NCI-H510A (cell line): Measurements from ENCODE around the gene PGLYRP4.
"Not testable (repeated sequence)": the region's sequence is repeated elsewhere in the genome, so short reads cannot be mapped to it uniquely, and the experiment has no call there.

Experiments used
- DNase-seq: peaks from one replicate; lab custom pipeline; 2025; lab: John Stamatoyannopoulos, UW

PGLYRP4 gene

GRCh38 chr1:153337980-153338853, 10.4 kb downstream of the PGLYRP4 start:
- no peak for DNase-seq

GRCh38 chr1:153336650-153337049, 12.0 kb downstream of the PGLYRP4 start:
- DNase-seq = no peak

- no peak for DNase-seq
These were observed 14.7 kb downstream of the PGLYRP4 start for GRCh38 chr1:153333902-153334301.

- DNase-seq = no peak
These were observed 23.7 kb downstream of the PGLYRP4 start for GRCh38 chr1:153324912-153325311.

- no peak for DNase-seq
These were observed 26.1 kb downstream of the PGLYRP4 start for GRCh38 chr1:153322568-153322967.

- not testable (repeated sequence) for DNase-seq
These were observed 30.5 kb downstream of the PGLYRP4 start for GRCh38 chr1:153318145-153318544.

GRCh38 chr1:153316013-153316412, 32.6 kb downstream of the PGLYRP4 start:
- DNase-seq = not testable (repeated sequence)

- not testable (repeated sequence) for DNase-seq
These were observed 34.3 kb downstream of the PGLYRP4 start for GRCh38 chr1:153314388-153314787.

GRCh38 chr1:153313288-153313687, 35.4 kb downstream of the PGLYRP4 start:
- no peak for DNase-seq

- DNase-seq = no peak
These were observed 36.0 kb downstream of the PGLYRP4 start, which contains the start of gene PGLYRP3 for GRCh38 chr1:153312570-153313186. Gene PGLYRP3 (minus strand): TSS chr1:153312952. CDS start chr1:153310665, 2,287 bp downstream.

- no peak for DNase-seq
These were observed 38.1 kb downstream of the PGLYRP4 start for GRCh38 chr1:153310526-153310925.

- DNase-seq = no peak
These were observed 39.2 kb downstream of the PGLYRP4 start for GRCh38 chr1:153309441-153309840.

GRCh38 chr1:153308540-153308939, 40.1 kb downstream of the PGLYRP4 start:
- DNase-seq = no peak

GRCh38 chr1:153307221-153307600, 41.4 kb downstream of the PGLYRP4 start:
- DNase-seq = no peak

GRCh38 chr1:153306303-153307220, 42.1 kb downstream of the PGLYRP4 start:
- no peak for DNase-seq

- DNase-seq = no peak
These were observed 43.0 kb downstream of the PGLYRP4 start for GRCh38 chr1:153305682-153306081.

GRCh38 chr1:153302308-153302707, 46.3 kb downstream of the PGLYRP4 start:
- DNase-seq = no peak

GRCh38 chr1:153293851-153294250, 54.8 kb downstream of the PGLYRP4 start:
- no peak for DNase-seq

- DNase-seq = no peak
These were observed 55.2 kb downstream of the PGLYRP4 start for GRCh38 chr1:153293480-153293775.

- no peak for DNase-seq
These were observed 55.7 kb downstream of the PGLYRP4 start for GRCh38 chr1:153292740-153293479.

- no peak for DNase-seq
These were observed 56.5 kb downstream of the PGLYRP4 start for GRCh38 chr1:153292185-153292584.

- DNase-seq = no peak
These were observed 57.1 kb downstream of the PGLYRP4 start for GRCh38 chr1:153291514-153291913.
